Nephron progenitor cell (in vitro differentiated cells): ENCODE results near the gene NSD2.
"Not testable (repeated sequence)": the region's sequence is repeated elsewhere in the genome, so short reads cannot be mapped to it uniquely, and the experiment has no call there.

Experiments
- DNase-seq: peaks from one replicate; pipeline ENCODE4 v3.0.0; 2021
- H3K27ac Mint-ChIP-seq: 2 replicates; pipeline ENCODE4 v1.8.0; 2021; ENCODE audit warnings: mild to moderate bottlenecking, moderate library complexity, mixed read lengths
- H3K27me3 Mint-ChIP-seq: 2 replicates; pipeline ENCODE4 v1.8.0; 2021; ENCODE audit warnings: mild to moderate bottlenecking, low read depth, mixed read lengths; ENCODE audit not compliant: poor library complexity
- H3K36me3 Mint-ChIP-seq: 2 replicates; pipeline ENCODE4 v1.8.0; 2021; ENCODE audit warnings: low read depth, mixed read lengths
- H3K4me1 Mint-ChIP-seq: 2 replicates; pipeline ENCODE4 v1.8.0; 2021; ENCODE audit warnings: mixed read lengths
- H3K4me3 Mint-ChIP-seq: 2 replicates; pipeline ENCODE4 v1.8.0; 2021; ENCODE audit warnings: mild to moderate bottlenecking, moderate library complexity, mixed read lengths
- H3K9me3 Mint-ChIP-seq: 2 replicates; pipeline ENCODE4 v1.8.0; 2021; ENCODE audit warnings: mild to moderate bottlenecking, moderate library complexity, mixed read lengths
- TF ChIP-seq, protein P1 (sequence below): fragments of 200-600 bp; sonication (generic); IDR thresholded peaks from 2 replicates; pipeline ENCODE4 v1.5.0; 2021; ENCODE audit warnings: antibody characterized with exemption

Gene NSD2

DNA sequence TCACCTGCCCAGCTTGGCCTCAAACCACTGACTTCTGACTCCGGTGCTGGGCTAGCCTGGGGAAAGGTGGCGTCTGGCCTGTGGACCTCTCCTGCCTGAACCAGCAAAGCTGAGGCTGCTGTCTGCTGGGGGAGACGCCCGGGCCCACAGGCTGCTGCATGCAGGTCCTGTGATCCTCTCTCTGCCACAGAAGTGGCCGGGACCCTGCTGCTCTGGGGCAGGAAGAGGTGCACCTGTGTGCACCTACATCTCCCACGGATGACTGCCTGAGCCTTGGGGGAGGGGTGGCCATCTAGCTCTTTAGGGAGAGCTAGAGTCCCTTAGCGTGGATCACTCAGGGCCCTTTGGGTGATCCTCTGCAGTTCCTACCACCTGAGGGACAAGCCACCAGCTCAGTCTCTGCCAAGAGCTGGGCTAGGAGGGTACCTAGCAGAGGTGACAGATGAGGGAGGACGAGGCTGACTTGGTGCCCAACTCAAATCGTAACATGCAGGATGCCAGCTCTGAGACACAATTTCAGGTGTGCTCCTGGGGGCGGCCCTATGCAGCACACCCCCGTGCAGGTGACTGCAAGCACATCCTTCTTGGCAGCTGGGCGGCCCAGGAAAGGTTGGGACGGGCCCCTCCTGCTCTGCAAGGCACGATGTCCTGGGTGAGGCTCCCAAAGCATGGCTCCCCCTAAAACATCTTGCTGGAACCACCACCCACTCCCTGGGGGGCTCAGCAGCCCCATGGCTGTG lies 37.7 kb upstream of the NSD2 start:
- Mint-ChIP-seq H3K4me1 (peaks cover 28% of the 10 kb centered on the region), H3K9me3 (peaks cover 16% of the 10 kb centered on the region), H3K27me3 (no peaks in the 10 kb centered on the region), H3K27ac (no peak overlapping the region), H3K36me3 (peaks cover 47% of the 10 kb centered on the region), H3K4me3 (no peak overlapping the region)
- TF ChIP-seq, protein P1, sequence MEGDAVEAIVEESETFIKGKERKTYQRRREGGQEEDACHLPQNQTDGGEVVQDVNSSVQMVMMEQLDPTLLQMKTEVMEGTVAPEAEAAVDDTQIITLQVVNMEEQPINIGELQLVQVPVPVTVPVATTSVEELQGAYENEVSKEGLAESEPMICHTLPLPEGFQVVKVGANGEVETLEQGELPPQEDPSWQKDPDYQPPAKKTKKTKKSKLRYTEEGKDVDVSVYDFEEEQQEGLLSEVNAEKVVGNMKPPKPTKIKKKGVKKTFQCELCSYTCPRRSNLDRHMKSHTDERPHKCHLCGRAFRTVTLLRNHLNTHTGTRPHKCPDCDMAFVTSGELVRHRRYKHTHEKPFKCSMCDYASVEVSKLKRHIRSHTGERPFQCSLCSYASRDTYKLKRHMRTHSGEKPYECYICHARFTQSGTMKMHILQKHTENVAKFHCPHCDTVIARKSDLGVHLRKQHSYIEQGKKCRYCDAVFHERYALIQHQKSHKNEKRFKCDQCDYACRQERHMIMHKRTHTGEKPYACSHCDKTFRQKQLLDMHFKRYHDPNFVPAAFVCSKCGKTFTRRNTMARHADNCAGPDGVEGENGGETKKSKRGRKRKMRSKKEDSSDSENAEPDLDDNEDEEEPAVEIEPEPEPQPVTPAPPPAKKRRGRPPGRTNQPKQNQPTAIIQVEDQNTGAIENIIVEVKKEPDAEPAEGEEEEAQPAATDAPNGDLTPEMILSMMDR, result no peak
- DNase-seq, result no peak

DNA sequence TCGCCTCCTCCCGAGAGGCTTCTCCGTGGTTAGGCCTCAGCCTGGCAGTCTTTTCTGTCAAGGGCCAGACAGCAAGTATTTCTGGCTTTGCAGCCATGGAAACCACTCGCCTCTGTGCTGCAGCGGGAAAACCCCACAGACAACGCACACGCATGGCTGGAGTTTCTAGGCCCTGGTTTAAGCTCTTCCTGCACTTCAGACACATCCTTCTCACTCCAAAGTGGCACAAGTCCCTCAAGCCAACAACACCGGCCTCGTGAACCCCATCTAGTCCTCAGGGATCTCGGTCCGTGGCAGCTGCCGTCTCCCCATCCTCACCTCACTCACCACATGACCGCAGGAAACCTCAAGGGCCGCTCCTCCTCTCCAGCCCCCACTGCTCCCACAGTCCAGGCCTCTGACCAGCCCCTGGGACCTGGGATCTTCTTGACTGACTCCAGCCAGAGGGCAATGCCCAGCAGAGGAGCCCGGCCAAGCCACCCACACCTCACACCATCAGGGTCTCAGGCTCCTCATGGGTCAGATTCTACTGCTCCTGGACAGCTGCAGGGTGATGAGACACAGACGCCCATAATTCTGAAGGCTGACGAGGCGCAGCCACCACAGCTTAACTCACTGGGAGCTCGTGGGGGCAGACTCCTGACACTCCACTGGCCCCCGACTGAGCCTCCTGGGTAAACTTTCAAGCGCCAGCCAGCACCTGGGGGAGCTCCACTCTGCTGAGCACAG lies 37.0 kb upstream of the NSD2 start:
- H3K4me3 Mint-ChIP-seq, result no peak overlapping the region
- H3K27me3 Mint-ChIP-seq, result no peaks in the 10 kb centered on the region
- H3K9me3 Mint-ChIP-seq, result peaks cover 15% of the 10 kb centered on the region

GRCh38 chr4:1835836-1836235 lies 35.4 kb upstream of the NSD2 start:
- H3K4me3 Mint-ChIP-seq, H3K27ac Mint-ChIP-seq, H3K27me3 Mint-ChIP-seq, H3K9me3 Mint-ChIP-seq, DNase-seq: not testable (repeated sequence)
- Mint-ChIP-seq H3K4me1 (peaks cover 19% of the 10 kb centered on the region), H3K36me3 (peaks cover 41% of the 10 kb centered on the region)

More for the DNA sequence above, 37.0 kb upstream of the NSD2 start:
- peak overlapping the region; percentile 95 for H3K27ac Mint-ChIP-seq
- peaks cover 28% of the 10 kb centered on the region for H3K4me1 Mint-ChIP-seq
- H3K36me3 Mint-ChIP-seq, result peaks cover 53% of the 10 kb centered on the region
- TF ChIP-seq, protein P1, result no peak
- DNase-seq, result no peak

DNA sequence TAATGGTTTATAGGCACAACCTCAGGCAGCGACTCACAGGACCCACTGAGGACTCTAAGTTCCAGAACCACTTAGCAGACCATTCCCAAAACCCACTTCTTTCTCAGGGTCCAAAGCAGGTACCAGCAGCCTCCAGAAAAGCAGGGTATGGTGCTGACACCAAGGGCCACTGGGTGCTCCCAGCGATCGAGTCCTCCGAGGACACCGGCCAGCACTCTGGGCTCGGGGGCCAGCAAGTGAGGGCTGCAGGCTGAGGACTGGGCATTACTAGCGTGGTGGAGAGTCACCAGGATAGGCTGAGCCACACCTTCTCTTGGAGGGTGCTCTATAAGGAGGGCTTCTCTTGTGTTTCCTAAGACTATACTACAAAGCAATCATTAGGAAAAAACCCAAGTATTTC lies 34.5 kb upstream of the NSD2 start:
- no peaks in the 10 kb centered on the region for H3K9me3 Mint-ChIP-seq
- no peaks in the 10 kb centered on the region for H3K27me3 Mint-ChIP-seq
- H3K36me3 Mint-ChIP-seq, result peaks cover 41% of the 10 kb centered on the region
- peaks cover 19% of the 10 kb centered on the region for H3K4me1 Mint-ChIP-seq
- DNase-seq, result no peak
- TF ChIP-seq, protein P1, result no peak
- no peak overlapping the region for H3K4me3 Mint-ChIP-seq
- no peak overlapping the region for H3K27ac Mint-ChIP-seq

DNA sequence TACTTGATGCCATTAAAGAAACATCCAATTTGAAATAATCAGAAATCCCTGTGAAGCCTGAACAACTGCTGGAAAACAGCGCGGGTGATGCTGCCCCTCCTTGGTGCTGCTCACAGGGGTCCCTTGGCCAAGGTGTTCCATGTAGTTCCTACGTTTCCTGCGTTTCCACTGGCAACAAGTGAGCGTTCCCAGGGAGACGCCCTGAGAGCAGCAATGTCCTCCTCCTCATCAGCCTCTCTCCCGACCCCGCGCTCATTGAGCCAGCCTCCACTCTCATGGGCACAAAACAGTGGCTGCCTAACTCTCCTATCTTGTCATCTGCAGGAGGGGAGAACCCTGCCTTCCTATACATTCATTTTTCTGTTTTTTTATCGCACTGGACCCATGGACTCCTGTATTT lies 34.1 kb upstream of the NSD2 start:
- H3K9me3 Mint-ChIP-seq, result no peaks in the 10 kb centered on the region
- no peaks in the 10 kb centered on the region for H3K27me3 Mint-ChIP-seq
- H3K27ac Mint-ChIP-seq, result no peak overlapping the region
- peaks cover 40% of the 10 kb centered on the region for H3K36me3 Mint-ChIP-seq
- TF ChIP-seq, protein P1, result no peak
- no peak for DNase-seq
- peaks cover 20% of the 10 kb centered on the region for H3K4me1 Mint-ChIP-seq
- no peak overlapping the region for H3K4me3 Mint-ChIP-seq

- Mint-ChIP-seq H3K4me1 (peaks cover 28% of the 10 kb centered on the region), H3K27me3 (no peaks in the 10 kb centered on the region), H3K9me3 (no peaks in the 10 kb centered on the region), H3K27ac (peak overlapping the region; percentile 85), H3K4me3 (no peak overlapping the region), H3K36me3 (peaks cover 47% of the 10 kb centered on the region)
- TF ChIP-seq, protein P1, result no peak
- DNase-seq, result no peak
Measured at GRCh38 chr4:1839282-1839681, 31.9 kb upstream of the NSD2 start.
